ENCODE measurements around the gene ZACN. TPM values are rescaled to one million over a fixed set of nuclear protein-coding genes. Genes with fewer than 3 reads are reported as not detected.
A peak's percentile ranks its signal among the peaks of the same experiment; 100 is the strongest.

Gene ZACN
- total RNA-seq, 2 experiments from 2014 or later, result 0.69 to 0.98 TPM

DNA sequence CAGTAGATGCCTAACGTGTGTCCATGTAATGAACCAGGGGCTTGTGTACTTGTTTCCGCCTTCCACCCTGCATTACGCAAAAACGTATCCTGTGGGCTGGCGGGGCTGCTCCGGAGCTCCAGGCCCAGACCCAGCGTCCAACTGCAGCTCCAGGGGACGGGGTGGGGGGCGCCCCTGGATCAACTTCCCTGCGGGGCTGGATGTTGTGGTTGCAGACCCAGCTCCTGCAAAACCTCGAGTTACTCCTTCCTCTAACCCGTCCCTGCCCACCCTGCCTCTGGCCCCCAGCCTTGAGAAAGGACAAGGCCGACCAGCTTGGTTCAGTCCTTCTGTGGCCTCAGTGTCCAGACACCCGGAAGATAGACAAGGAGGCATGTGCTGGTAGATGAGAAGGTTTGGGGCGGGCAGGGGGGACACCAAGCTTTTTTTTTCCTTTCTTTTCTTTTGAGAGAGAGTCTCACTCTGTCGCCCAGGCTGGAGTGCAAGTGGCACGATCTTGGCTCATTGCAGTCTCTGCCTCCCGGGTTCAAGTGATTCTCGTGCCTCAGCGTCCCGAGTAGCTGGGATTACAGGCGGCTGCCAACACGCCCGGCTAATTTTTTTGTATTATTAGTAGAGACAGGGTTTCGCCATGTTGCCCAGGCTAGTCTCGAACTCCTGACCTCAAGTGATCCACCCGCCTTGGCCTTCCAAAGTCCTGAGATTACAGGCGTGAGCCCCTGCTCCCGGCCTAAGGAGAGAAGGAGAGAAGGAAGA lies 25.3 kb downstream of the ZACN start:
- Mint-ChIP-seq H3K27me3 (no peaks in the 10 kb centered on the region), H3K4me3 (peak overlapping the region; percentile 98), H3K27ac (peak overlapping the region; percentile 90), H3K9me3 (no peaks in the 10 kb centered on the region), H3K4me1 (ENCODE audit: low read depth) (peaks cover 38% of the 10 kb centered on the region), H3K36me3 (ENCODE audit: low read depth) (peaks cover 36% of the 10 kb centered on the region)
- H3K27me3 ChIP-seq (ENCODE audit: control insufficient read depth in 1 of 2, insufficient read depth in 2 of 2, low read length in 2 of 2), result no peaks in the 10 kb centered on the region
- ChIA-PET CTCF (interaction anchor here (0.6 to 1.6 kb wide), 4 partner anchors 17 to 175 kb away, joined by 3 to 4 read pairs (median 3); no protein-coding TSS in a partner anchor), POLR2A (interaction anchor here (0.7 to 2.3 kb wide), 15 partner anchors 15 to 249 kb away, joined by 3 to 8 read pairs (median 4); partner anchors contain the start of genes TRIM65, UBALD2 and WBP2)
- no peak for ATAC-seq (ENCODE audit: poor library complexity)
- H3K36me3 ChIP-seq (ENCODE audit: insufficient read depth, low read length), result peaks cover 23% of the 10 kb centered on the region
- DNase-seq, result no peak
- H3K4me1 ChIP-seq (ENCODE audit: insufficient read depth, low read length), result peaks cover 32% of the 10 kb centered on the region
- peak overlapping the region; percentile 68 to 82 for H3K27ac ChIP-seq (ENCODE audit: low read depth in 1 of 2, low read length in 2 of 2)
- peak overlapping the region; percentile 85 for H3K4me3 ChIP-seq (ENCODE audit: low read length)
- TF ChIP-seq CTCF (IDR thresholded peaks at IDR 0.05), result no peak
- H3K9me3 ChIP-seq (ENCODE audit: control insufficient read depth in 1 of 2, insufficient read depth in 1 of 2, low read length in 2 of 2), result no peaks in the 10 kb centered on the region
- intact Hi-C loops (cut with DNase I, micrococcal nuclease), result loop anchor here in 1 of 2 experiments (1.0 to 5.0 kb wide), 6 partner anchors 33 to 398 kb away; partner anchors contain the start of genes PRPSAP1 and RHBDF2

- ATAC-seq (ENCODE audit: poor library complexity), result no peak
- ChIA-PET CTCF (interaction anchor here (0.6 to 1.1 kb wide), 3 partner anchors 17 to 175 kb away, joined by 3 to 4 read pairs (median 3); no protein-coding TSS in a partner anchor), POLR2A (interaction anchor here (0.7 to 2.3 kb wide), 4 partner anchors 75 to 169 kb away, joined by 3 to 7 read pairs (median 5); no protein-coding TSS in a partner anchor)
- Histone ChIP-seq H3K4me1 (ENCODE audit: insufficient read depth, low read length) (peaks cover 32% of the 10 kb centered on the region), H3K36me3 (ENCODE audit: insufficient read depth, low read length) (peaks cover 18% of the 10 kb centered on the region), H3K4me3 (ENCODE audit: low read length) (no peak overlapping the region), H3K27ac (ENCODE audit: low read depth in 1 of 2, low read length in 2 of 2) (no peak overlapping the region), H3K27me3 (ENCODE audit: control insufficient read depth in 1 of 2, insufficient read depth in 2 of 2, low read length in 2 of 2) (no peaks in the 10 kb centered on the region), H3K9me3 (ENCODE audit: control insufficient read depth in 1 of 2, insufficient read depth in 1 of 2, low read length in 2 of 2) (no peaks in the 10 kb centered on the region)
- Mint-ChIP-seq H3K4me1 (ENCODE audit: low read depth) (peaks cover 36% of the 10 kb centered on the region), H3K27me3 (no peaks in the 10 kb centered on the region), H3K9me3 (no peaks in the 10 kb centered on the region), H3K4me3 (peak overlapping the region; percentile 69), H3K27ac (peak overlapping the region; percentile 74), H3K36me3 (ENCODE audit: low read depth) (peaks cover 30% of the 10 kb centered on the region)
- DNase-seq, result peak in 1 of 14 experiments; percentile 20
- no peak for TF ChIP-seq CTCF (IDR thresholded peaks at IDR 0.05)
- intact Hi-C loops (cut with DNase I, micrococcal nuclease), result loop anchor here (1.0 to 5.0 kb wide), 6 partner anchors 34 to 397 kb away; partner anchors contain the start of genes PRPSAP1 (in 1 of the 2) and RHBDF2 (in 1 of the 2)
These were observed 25.9 kb downstream of the ZACN start for GRCh38 chr17:76104896-76105231.

DNA sequence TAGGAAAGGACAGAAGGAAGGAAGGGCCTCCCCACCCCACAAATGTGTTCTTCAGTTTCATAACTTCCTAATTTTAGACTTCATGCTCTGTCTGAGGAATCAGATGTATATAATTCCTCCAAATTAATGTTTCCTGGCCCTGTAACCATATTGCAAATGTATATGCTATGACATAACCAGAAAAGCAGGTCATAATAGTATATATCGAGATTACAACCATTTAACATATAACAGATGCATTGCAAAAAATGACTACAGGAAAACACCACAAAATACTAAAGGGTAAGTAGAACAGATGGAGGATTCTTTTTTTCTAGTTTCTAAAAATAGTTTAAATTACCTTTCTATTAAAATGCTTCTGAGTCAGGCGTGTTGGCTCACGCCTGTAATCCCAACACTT lies 27.7 kb downstream of the ZACN start:
- peaks cover 25% of the 10 kb centered on the region for H3K4me1 Mint-ChIP-seq (ENCODE audit: low read depth)
- intact Hi-C loops (cut with DNase I, micrococcal nuclease), result loop anchor here in 1 of 2 experiments (5.0 kb wide), 1 partner anchor 94 kb away; no protein-coding TSS in a partner anchor
- ATAC-seq (ENCODE audit: poor library complexity) (no peak), DNase-seq (no peak)
- H3K27me3 Mint-ChIP-seq, result no peaks in the 10 kb centered on the region
- no peaks in the 10 kb centered on the region for H3K9me3 Mint-ChIP-seq
- H3K9me3 ChIP-seq (ENCODE audit: control insufficient read depth in 1 of 2, insufficient read depth in 1 of 2, low read length in 2 of 2), result no peaks in the 10 kb centered on the region
- no peaks in the 10 kb centered on the region for H3K27me3 ChIP-seq (ENCODE audit: control insufficient read depth in 1 of 2, insufficient read depth in 2 of 2, low read length in 2 of 2)
- peaks cover 25% of the 10 kb centered on the region for H3K4me1 ChIP-seq (ENCODE audit: insufficient read depth, low read length)
- H3K4me3 ChIP-seq (ENCODE audit: low read length), result no peak overlapping the region
- H3K27ac Mint-ChIP-seq, result no peak overlapping the region
- peaks cover 4% of the 10 kb centered on the region for H3K36me3 ChIP-seq (ENCODE audit: insufficient read depth, low read length)
- peaks cover 18% of the 10 kb centered on the region for H3K36me3 Mint-ChIP-seq (ENCODE audit: low read depth)
- no peak overlapping the region for H3K27ac ChIP-seq (ENCODE audit: low read depth in 1 of 2, low read length in 2 of 2)
- TF ChIP-seq CTCF (IDR thresholded peaks at IDR 0.05), result no peak
- H3K4me3 Mint-ChIP-seq, result no peak overlapping the region
- ChIA-PET CTCF (interaction anchor here (0.9 to 1.5 kb wide), 4 partner anchors 11 to 92 kb away, joined by 3 to 5 read pairs (median 4); no protein-coding TSS in a partner anchor), POLR2A (interaction anchor here (0.5 to 0.7 kb wide), 2 partner anchors 188 to 344 kb away, joined by 3 read pairs; no protein-coding TSS in a partner anchor)

All from CD4-positive, alpha-beta T cell (primary cell).